Lung (tissue), 12 donors: ENCODE results near the gene RNF115. TPM values are rescaled to one million over a fixed set of nuclear protein-coding genes. Genes with fewer than 3 reads are reported as not detected.
"Not testable (repeated sequence)": the region's sequence is repeated elsewhere in the genome, so short reads cannot be mapped to it uniquely, and the experiment has no call there.

ENCODE experiments used
- ATAC-seq: fragments of 200-7000 bp; cut with Tn5 transposase; one replicate; pipeline ENCODE4 v1.9.1; 2020; ENCODE audit warnings: moderate number of reproducible peaks; ENCODE audit not compliant: insufficient read depth, low FRiP score
- DNase-seq, 3 donors: peaks; one replicate each; pipeline ENCODE4 v3.0.0-alpha.2; 2013 to 2017
- H3K27ac ChIP-seq, 2 donors: one replicate each; pipeline ENCODE4 v1.5.1; 2013; ENCODE audit warnings: mild to moderate bottlenecking in 2 of 2, moderate library complexity in 2 of 2, control low read depth in 1 of 2, inconsistent platforms in 1 of 2, low read depth in 1 of 2, low read length in 1 of 2
- H3K27me3 ChIP-seq, 3 donors: one replicate each; pipeline ENCODE4 v1.5.1; 2013; ENCODE audit warnings: low read length in 2 of 3; ENCODE audit not compliant: control insufficient read depth in 3 of 3, insufficient read depth in 3 of 3
- H3K36me3 ChIP-seq, 4 donors: one replicate each; pipeline ENCODE4 v1.5.1; 2013; ENCODE audit warnings: low read length in 4 of 4, mild to moderate bottlenecking in 1 of 4, moderate library complexity in 1 of 4; ENCODE audit not compliant: control insufficient read depth in 4 of 4, insufficient read depth in 4 of 4
- H3K4me1 ChIP-seq, 5 donors: one replicate each; pipeline ENCODE4 v1.5.1; 2013; ENCODE audit warnings: low read length in 5 of 5, mild to moderate bottlenecking in 2 of 5, moderate library complexity in 1 of 5; ENCODE audit not compliant: control insufficient read depth in 5 of 5, insufficient read depth in 5 of 5
- H3K4me3 ChIP-seq: one replicate; pipeline ENCODE4 v1.5.1; 2013; ENCODE audit warnings: mild to moderate bottlenecking, control low read depth, moderate library complexity
- H3K9ac ChIP-seq, 2 donors: one replicate each; pipeline ENCODE4 v1.5.1; 2013; ENCODE audit warnings: low read length in 2 of 2, control low read depth in 1 of 2; ENCODE audit not compliant: insufficient read depth in 1 of 2
- H3K9me3 ChIP-seq, 4 donors: one replicate each; pipeline ENCODE4 v1.5.1; 2013; ENCODE audit warnings: low read length in 3 of 4, mild to moderate bottlenecking in 1 of 4, moderate library complexity in 1 of 4; ENCODE audit not compliant: control insufficient read depth in 4 of 4, insufficient read depth in 3 of 4
- WGBS, 2 donors: extraction: QIAGEN DNeasy Blood & Tissue Kit; methylation state at CpG; one replicate each; pipeline ENCODE4 v1.1.7; 2013; 5-methylcytosine and 5-hydroxymethylcytosine counted together
- polyA plus RNA-seq, 2 donors: library from polyadenylated mRNA; stranded (reverse); fragments of 200-250 nt; gene quantifications; one replicate each; pipeline ENCODE4 v1.2.1, GENCODE V29; 2013
- total RNA-seq, 2 donors: library from RNA; depleted of rRNA in 1 of 2; stranded (reverse); fragments of >200 nt in 1 of 2; gene quantifications; one replicate each; pipeline ENCODE4 v1.2.1, GENCODE V29; 2014 to 2021
- TF ChIP-seq, protein P1 (sequence below): IDR thresholded peaks from 2 replicates; pipeline ENCODE4 v1.5.1; 2012; ENCODE audit warnings: mild to moderate bottlenecking; ENCODE audit errors: control extremely low read depth, extremely low read depth
- donor health status: control.
- donor health status: control.
- donor health status: Bipolar disorder and iron deficiency.
- donor health status: healthy.
- donor health status: DM: yes; HTN: yes; CAD: no.

Gene RNF115
- total and polyA plus RNA-seq, 4 donors = 4.4 to 21.6 (median 11.5) TPM

DNA sequence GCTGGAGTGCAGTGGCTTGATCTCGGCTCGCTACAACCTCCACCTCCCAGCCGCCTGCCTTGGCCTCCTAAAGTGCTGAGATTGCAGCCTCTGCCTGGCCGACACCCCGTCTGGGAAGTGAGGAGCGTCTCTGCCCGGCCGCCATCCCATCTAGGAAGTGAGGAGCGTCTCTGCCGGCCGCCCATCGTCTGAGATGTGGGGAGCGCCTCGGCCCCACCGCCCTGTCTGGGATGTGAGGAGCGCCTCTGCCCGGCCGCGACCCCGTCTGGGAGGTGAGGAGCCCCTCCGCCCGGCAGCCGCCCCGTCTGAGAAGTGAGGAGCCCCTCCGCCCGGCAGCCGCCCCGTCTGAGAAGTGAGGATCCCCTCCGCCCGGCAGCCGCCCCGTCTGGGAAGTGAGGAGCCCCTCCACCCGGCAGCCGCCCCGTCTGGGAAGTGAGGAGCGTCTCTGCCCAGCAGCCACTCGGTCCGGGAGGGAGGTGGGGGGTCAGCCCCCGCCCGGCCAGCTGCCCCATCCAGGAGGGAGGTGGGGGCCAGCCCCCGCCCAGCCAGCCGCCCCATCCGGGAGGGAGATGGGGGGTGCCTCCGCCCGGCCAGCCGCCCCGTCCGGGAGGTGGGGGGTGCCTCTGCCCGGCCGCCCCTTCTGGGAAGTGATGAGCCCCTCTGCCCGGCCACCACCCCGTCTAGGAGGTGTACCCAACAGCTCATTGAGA is 59.5 kb downstream of the RNF115 start:
- not testable (repeated sequence) for H3K9me3 ChIP-seq, DNase-seq, H3K4me3 ChIP-seq, ATAC-seq, H3K27me3 ChIP-seq, H3K27ac ChIP-seq, H3K9ac ChIP-seq, H3K4me1 ChIP-seq
- H3K36me3 ChIP-seq = peaks cover 0 to 11% (median 3%) of the 10 kb centered on the region in 4 donors
- 97 to 99% methylated on average over 40 to 52 of the region's 52 CpGs for WGBS, 2 donors

- not testable (repeated sequence) for H3K9me3 ChIP-seq, DNase-seq, ATAC-seq, H3K9ac ChIP-seq, H3K4me3 ChIP-seq, H3K27me3 ChIP-seq, H3K27ac ChIP-seq
- H3K36me3 ChIP-seq = peaks cover 0 to 14% (median 10%) of the 10 kb centered on the region in 4 donors
- peaks cover 0 to 18% (median 0%) of the 10 kb centered on the region in 5 donors for H3K4me1 ChIP-seq
- 98 to 100% methylated on average over 2 of the region's 2 CpGs for WGBS, 2 donors
Observed at GRCh38 chr1:145762001-145762400, 61.9 kb downstream of the RNF115 start.

GRCh38 chr1:145761498-145761897 is 62.4 kb downstream of the RNF115 start:
- H3K4me3 ChIP-seq, H3K27me3 ChIP-seq, DNase-seq, ATAC-seq, H3K9me3 ChIP-seq, H3K9ac ChIP-seq, H3K27ac ChIP-seq: not testable (repeated sequence)
- H3K36me3 ChIP-seq = peaks cover 0 to 15% (median 10%) of the 10 kb centered on the region in 4 donors
- 98 to 99% methylated on average over 11 of the region's 11 CpGs for WGBS, 2 donors
- H3K4me1 ChIP-seq = peaks cover 0 to 18% (median 0%) of the 10 kb centered on the region in 5 donors

GRCh38 chr1:145760395-145760949 is 63.4 kb downstream of the RNF115 start:
- H3K27me3 ChIP-seq, H3K9me3 ChIP-seq, H3K9ac ChIP-seq, DNase-seq, H3K4me3 ChIP-seq, ATAC-seq, H3K27ac ChIP-seq: not testable (repeated sequence)
- WGBS, 2 donors = 96 to 97% methylated on average over 4 of the region's 4 CpGs
- H3K4me1 ChIP-seq = peaks cover 0 to 18% (median 0%) of the 10 kb centered on the region in 5 donors
- peaks cover 0 to 16% (median 10%) of the 10 kb centered on the region in 4 donors for H3K36me3 ChIP-seq

DNA sequence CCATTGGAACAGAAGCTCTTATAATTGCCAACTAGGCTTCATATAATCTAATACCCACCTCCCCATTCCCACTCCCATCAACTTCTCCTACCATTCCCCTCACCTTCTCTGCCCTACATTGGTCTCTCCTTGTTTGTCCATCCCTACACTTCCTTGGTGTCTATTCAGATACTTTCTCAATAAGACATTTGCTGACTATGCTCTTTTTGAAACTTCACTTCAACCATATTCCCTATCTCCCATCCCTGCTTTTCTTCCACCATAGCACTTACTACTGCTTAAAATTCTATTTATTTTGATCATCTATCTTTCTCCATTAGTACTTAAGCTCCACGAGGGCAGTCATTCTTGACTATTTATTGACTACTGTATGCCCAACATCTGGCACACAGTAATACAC is 64.2 kb downstream of the RNF115 start:
- H3K9me3 ChIP-seq = no peaks in the 10 kb centered on the region
- no peaks in the 10 kb centered on the region for H3K27me3 ChIP-seq
- no peak overlapping the region for H3K9ac ChIP-seq
- H3K27ac ChIP-seq = no peak overlapping the region
- TF ChIP-seq, protein P1, sequence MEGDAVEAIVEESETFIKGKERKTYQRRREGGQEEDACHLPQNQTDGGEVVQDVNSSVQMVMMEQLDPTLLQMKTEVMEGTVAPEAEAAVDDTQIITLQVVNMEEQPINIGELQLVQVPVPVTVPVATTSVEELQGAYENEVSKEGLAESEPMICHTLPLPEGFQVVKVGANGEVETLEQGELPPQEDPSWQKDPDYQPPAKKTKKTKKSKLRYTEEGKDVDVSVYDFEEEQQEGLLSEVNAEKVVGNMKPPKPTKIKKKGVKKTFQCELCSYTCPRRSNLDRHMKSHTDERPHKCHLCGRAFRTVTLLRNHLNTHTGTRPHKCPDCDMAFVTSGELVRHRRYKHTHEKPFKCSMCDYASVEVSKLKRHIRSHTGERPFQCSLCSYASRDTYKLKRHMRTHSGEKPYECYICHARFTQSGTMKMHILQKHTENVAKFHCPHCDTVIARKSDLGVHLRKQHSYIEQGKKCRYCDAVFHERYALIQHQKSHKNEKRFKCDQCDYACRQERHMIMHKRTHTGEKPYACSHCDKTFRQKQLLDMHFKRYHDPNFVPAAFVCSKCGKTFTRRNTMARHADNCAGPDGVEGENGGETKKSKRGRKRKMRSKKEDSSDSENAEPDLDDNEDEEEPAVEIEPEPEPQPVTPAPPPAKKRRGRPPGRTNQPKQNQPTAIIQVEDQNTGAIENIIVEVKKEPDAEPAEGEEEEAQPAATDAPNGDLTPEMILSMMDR = no peak
- H3K36me3 ChIP-seq = peaks cover 0 to 19% (median 10%) of the 10 kb centered on the region in 4 donors
- no peak for ATAC-seq
- no peak for DNase-seq
- peaks cover 0 to 17% (median 0%) of the 10 kb centered on the region in 5 donors for H3K4me1 ChIP-seq
- H3K4me3 ChIP-seq = no peak overlapping the region
- WGBS, 2 donors = 92 to 98% methylated on average over 1 of the region's 1 CpG
